ENCODE results near the gene BRAF. TPM values are rescaled to one million over a fixed set of nuclear protein-coding genes. Genes with fewer than 3 reads are reported as not detected.

Gene BRAF
- 13.3 and 16.4 TPM in 2 replicates for total RNA-seq

DNA sequence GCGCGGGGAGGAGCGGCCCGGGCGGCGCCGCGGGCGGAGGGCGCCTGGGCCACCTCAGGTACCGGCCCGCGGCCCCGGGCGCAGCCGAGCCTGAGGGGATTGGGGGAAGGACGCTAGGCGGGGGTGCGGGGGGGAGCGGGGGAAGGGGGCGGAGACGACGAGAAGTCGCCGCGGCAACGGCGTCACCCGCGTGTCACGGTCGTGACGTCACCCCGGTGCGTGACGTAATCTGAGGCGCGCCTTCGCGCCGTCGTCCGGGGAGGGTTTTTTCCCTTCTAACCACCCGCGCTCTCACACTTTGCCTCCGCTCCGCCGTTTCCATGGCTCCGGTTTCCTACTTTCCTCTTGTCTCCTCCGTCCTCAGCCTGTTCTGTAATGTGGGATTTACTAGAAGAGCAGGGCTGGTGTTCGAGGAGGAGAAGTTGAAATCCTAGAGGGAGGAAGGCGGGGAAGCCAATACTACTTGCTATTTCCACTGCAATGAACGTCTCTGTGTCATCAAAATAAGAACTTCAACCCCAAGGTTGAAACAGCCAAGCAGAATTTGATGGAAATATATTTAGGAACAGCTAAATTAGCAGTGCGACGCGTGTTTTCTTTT, at the start of gene BRAF:
Gene BRAF, minus strand, starts transcription at position 109 of the 601 bp plus-strand sequence. CDS start 226 bp downstream, outside the sequence.
- TF ChIP-seq, protein P1, sequence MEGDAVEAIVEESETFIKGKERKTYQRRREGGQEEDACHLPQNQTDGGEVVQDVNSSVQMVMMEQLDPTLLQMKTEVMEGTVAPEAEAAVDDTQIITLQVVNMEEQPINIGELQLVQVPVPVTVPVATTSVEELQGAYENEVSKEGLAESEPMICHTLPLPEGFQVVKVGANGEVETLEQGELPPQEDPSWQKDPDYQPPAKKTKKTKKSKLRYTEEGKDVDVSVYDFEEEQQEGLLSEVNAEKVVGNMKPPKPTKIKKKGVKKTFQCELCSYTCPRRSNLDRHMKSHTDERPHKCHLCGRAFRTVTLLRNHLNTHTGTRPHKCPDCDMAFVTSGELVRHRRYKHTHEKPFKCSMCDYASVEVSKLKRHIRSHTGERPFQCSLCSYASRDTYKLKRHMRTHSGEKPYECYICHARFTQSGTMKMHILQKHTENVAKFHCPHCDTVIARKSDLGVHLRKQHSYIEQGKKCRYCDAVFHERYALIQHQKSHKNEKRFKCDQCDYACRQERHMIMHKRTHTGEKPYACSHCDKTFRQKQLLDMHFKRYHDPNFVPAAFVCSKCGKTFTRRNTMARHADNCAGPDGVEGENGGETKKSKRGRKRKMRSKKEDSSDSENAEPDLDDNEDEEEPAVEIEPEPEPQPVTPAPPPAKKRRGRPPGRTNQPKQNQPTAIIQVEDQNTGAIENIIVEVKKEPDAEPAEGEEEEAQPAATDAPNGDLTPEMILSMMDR (IDR thresholded peaks at IDR 0.05; ENCODE audit: insufficient read depth, low read length, poor library complexity, severe bottlenecking) = no peak
- Histone ChIP-seq H3K27me3 (ENCODE audit: control insufficient read depth, insufficient read depth, low read length) (no peaks in the 10 kb centered on the region), H3K4me3 (ENCODE audit: low read depth, low read length) (peak within 1 kb of the TSS; percentile 94), H3K36me3 (ENCODE audit: control insufficient read depth, insufficient read depth, low read length) (no peaks in the 10 kb centered on the region)
- DNase-seq (ENCODE audit: low read depth) = no peak

DNA sequence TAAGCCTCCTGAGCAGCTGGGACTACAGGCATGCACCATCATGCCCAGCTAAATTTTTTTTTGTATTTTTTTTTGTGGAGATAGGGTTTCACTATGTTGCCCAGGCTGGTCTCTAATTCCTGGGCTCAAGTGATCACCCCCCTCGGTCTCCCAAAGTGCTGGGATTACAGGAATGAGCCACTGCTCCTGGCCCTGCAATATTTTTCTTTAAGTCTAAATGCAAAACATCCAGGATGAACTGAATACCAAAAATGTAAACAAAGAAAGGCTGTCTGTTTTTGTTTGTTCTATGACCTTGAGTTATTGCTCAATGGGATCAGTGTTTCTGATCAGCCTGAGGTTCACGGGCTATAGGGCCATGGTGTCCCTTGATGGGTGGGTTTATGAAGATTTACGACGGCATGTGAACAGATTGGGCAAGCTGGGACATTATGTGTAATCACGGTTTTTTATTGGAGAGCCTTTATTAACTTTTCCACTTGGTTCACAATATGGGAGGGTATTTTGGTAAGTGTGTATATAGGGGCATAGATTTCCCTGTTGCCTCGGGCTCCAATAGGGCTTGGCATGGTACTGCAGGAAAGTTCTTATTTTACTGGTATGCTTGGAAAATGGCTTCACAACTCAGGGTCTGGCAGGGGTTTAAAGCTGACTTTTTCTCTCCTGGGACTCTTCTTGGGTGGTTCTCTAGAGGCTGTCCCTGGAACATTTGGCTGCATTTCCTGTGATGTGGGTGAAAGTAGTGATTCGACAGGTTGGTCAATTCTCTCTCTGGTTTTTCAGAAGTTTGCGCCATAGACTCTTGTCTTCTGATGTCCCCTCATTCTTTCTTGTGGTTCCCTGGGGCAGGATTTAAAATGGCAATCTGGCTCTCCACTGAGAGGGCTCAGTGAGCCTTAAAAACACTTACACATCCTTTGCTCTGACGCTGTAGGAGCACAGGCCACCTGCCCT, 48.4 kb upstream of the BRAF start:
- TF ChIP-seq, protein P1 (IDR thresholded peaks at IDR 0.05; ENCODE audit: insufficient read depth, low read length, poor library complexity, severe bottlenecking) = no peak
- Histone ChIP-seq H3K27me3 (ENCODE audit: control insufficient read depth, insufficient read depth, low read length) (no peaks in the 10 kb centered on the region), H3K36me3 (ENCODE audit: control insufficient read depth, insufficient read depth, low read length) (no peaks in the 10 kb centered on the region), H3K4me3 (ENCODE audit: low read depth, low read length) (no peak overlapping the region)
- DNase-seq (ENCODE audit: low read depth) = no peak

DNA sequence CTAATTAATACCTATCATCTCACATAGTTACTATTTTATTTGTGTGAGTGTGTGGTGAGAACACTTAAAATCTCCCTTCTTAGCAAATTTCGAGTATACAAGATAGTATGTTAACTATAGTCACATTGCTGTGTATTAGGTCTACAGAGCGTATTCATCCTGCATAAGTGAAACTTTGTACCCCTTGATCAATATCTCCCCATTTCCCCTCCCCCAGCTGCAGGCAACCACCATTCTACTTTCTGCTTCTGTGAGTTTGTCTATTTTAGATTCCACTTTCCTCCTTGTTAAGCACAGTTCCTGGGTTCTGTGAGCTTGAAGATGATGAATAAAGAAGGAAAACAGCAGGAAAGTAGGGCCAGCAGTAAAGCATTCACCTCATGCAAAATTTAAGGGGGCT, 47.6 kb upstream of the BRAF start:
- TF ChIP-seq, protein P1 (IDR thresholded peaks at IDR 0.05; ENCODE audit: insufficient read depth, low read length, poor library complexity, severe bottlenecking) = no peak
- DNase-seq (ENCODE audit: low read depth) = no peak
- Histone ChIP-seq H3K4me3 (ENCODE audit: low read depth, low read length) (no peak overlapping the region), H3K36me3 (ENCODE audit: control insufficient read depth, insufficient read depth, low read length) (no peaks in the 10 kb centered on the region), H3K27me3 (ENCODE audit: control insufficient read depth, insufficient read depth, low read length) (no peaks in the 10 kb centered on the region)

- Histone ChIP-seq H3K27me3 (ENCODE audit: control insufficient read depth, insufficient read depth, low read length) (no peaks in the 10 kb centered on the region), H3K36me3 (ENCODE audit: control insufficient read depth, insufficient read depth, low read length) (no peaks in the 10 kb centered on the region), H3K4me3 (ENCODE audit: low read depth, low read length) (no peak overlapping the region)
- DNase-seq (ENCODE audit: low read depth) = no peak
- TF ChIP-seq, protein P1 (IDR thresholded peaks at IDR 0.05; ENCODE audit: insufficient read depth, low read length, poor library complexity, severe bottlenecking) = no peak
Measured at GRCh38 chr7:140967438-140967837, 42.7 kb upstream of the BRAF start.

GRCh38 chr7:140966561-140967233, 42.0 kb upstream of the BRAF start:
- Histone ChIP-seq H3K4me3 (ENCODE audit: low read depth, low read length) (no peak overlapping the region), H3K27me3 (ENCODE audit: control insufficient read depth, insufficient read depth, low read length) (no peaks in the 10 kb centered on the region), H3K36me3 (ENCODE audit: control insufficient read depth, insufficient read depth, low read length) (no peaks in the 10 kb centered on the region)
- DNase-seq (ENCODE audit: low read depth) = no peak
- TF ChIP-seq, protein P1 (IDR thresholded peaks at IDR 0.05; ENCODE audit: insufficient read depth, low read length, poor library complexity, severe bottlenecking) = no peak
